Omental fat pad (tissue), 4 donors: ENCODE data around the gene CRISP2. TPM values are rescaled to one million over a fixed set of nuclear protein-coding genes. Genes with fewer than 3 reads are reported as not detected.

Experiments used
- ATAC-seq: fragments of 150-250 bp; one replicate; pipeline ENCODE4 v1.9.1; 2016; ENCODE audit warnings: mild to moderate bottlenecking, moderate library complexity; ENCODE audit not compliant: low FRiP score
- DNase-seq: peaks from one replicate; pipeline ENCODE4 v3.0.0-alpha.2; 2019; ENCODE audit warnings: low spot score
- total RNA-seq, 4 donors: library from RNA; depleted of rRNA; stranded (reverse); fragments of >200 nt; gene quantifications; one replicate each; pipeline ENCODE4 v1.1.0, GENCODE V29; 2016
- TF ChIP-seq, protein P1 (sequence below), 3 donors: fragments of 450-650 bp; IDR thresholded peaks; one replicate each; pipeline ENCODE4 v1.5.1; 2016 to 2017; ENCODE audit warnings: antibody characterized with exemption in 3 of 3, mild to moderate bottlenecking in 3 of 3, moderate library complexity in 2 of 3

The CRISP2 gene
- total RNA-seq, 4 donors from 2014 or later: not detected

DNA sequence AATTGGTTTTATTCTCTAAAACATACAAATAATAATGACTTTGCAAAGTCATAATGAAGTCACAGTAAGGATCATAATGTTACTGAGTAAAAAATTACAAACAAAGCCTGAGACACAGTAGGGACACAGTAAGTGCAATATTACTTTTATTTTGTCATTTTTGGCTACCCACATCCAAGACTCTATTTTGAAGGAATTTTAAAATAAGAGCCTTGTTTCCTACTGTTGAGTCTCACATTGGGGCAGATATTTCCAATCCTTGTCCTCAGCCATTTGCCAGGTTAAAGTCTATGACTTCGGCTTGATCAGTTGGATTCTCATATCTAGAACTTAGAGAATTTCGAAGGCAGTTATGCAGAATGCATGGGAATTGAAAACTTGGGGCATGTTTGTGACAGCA is 65.9 kb downstream of the CRISP2 start:
- no peak for ATAC-seq

DNA sequence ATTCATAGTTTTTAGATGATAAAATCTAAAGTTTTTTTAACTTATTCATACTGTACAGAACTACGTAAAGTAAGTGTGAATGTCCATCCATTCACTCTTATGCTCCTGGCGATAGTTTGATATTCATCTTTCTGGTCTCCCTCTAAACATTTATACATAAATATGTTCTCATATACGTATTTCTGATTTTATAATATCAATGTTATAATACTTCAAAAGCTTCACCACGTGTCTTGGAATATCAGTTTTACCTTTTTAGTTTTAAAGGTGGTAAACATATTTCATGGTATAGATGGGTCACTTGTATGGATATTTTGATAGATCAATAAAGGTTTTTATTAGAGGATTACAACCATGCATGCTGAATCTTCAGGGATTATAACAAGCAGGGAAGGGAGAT is 66.4 kb downstream of the CRISP2 start:
- ATAC-seq (no peak), DNase-seq (no peak)
- TF ChIP-seq, protein P1, sequence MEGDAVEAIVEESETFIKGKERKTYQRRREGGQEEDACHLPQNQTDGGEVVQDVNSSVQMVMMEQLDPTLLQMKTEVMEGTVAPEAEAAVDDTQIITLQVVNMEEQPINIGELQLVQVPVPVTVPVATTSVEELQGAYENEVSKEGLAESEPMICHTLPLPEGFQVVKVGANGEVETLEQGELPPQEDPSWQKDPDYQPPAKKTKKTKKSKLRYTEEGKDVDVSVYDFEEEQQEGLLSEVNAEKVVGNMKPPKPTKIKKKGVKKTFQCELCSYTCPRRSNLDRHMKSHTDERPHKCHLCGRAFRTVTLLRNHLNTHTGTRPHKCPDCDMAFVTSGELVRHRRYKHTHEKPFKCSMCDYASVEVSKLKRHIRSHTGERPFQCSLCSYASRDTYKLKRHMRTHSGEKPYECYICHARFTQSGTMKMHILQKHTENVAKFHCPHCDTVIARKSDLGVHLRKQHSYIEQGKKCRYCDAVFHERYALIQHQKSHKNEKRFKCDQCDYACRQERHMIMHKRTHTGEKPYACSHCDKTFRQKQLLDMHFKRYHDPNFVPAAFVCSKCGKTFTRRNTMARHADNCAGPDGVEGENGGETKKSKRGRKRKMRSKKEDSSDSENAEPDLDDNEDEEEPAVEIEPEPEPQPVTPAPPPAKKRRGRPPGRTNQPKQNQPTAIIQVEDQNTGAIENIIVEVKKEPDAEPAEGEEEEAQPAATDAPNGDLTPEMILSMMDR (IDR thresholded peaks at IDR 0.05): no peak

More for the DNA sequence above, 65.9 kb downstream of the CRISP2 start:
- TF ChIP-seq, protein P1 (IDR thresholded peaks at IDR 0.05): no peak
- no peak for DNase-seq

DNA sequence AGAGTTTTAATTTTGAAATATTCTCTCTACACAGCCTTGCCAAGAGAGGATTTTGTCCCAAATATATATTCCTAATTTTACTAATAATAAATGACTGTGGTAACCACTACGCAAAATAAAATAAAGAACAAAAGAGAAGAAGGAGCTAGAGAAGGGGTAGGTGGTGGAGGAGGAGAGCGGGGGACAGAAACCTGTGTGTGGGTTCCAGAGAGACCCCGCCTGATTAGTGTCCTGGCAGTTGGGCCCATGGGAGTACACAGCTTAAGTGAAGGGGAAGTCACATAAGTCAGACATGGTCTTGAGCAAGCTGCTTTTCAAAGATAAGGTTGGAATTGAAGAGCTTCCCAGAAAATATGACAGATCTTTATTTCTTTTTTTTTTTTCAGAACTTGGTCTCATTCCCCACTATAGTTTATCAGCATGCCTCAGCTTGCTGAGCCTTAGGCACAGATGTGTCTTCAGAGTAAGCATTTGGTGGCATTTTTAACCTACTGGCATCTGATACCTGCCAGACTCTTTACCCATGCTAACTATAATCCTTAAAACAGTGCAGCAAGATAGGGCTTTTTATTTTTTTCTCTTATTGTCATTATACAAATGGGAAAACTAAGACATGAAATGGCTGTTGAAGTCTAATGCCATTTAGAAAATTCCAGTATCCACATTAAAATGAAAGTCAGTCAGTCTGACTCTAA is 67.1 kb downstream of the CRISP2 start:
- TF ChIP-seq, protein P1 (IDR thresholded peaks at IDR 0.05): no peak
- DNase-seq: no peak
- no peak for ATAC-seq

DNA sequence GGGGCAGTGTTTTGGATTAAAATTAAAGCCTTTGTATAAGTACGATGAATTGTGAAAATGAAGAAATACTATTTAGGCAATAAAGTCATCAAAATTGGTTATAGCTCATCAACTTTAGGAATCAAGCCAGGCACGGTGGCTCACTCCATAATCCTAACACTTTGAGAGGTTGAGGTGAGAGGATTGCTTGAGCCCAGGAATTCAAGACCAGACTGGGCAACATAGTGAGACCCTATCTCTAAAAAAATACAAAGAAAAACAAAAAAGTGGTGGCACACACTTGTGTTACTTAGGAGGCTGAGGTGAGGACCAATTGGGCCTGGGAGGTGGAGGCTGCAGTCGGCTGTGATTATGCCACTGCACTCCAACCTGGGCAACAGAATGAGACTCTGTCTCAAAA is 68.2 kb downstream of the CRISP2 start:
- ATAC-seq: no peak
- DNase-seq: no peak
- TF ChIP-seq, protein P1 (IDR thresholded peaks at IDR 0.05): no peak

Other genes with a start within 250 kb of the CRISP2 start
- gene GLYATL3, start 213.6 kb downstream of the CRISP2 start, total RNA-seq: not detected
- 10 to 100 TPM in 1 of 4 donors, 1 to 10 TPM in 3; 2.8 to 25.2 (median 4.8) TPM for gene C6orf141, start 162.9 kb downstream of the CRISP2 start, total RNA-seq
- not detected for gene RHAG, start 76.7 kb downstream of the CRISP2 start, total RNA-seq
- not detected for gene CRISP3, start 30.8 kb upstream of the CRISP2 start, total RNA-seq
- gene PGK2, start 73.7 kb upstream of the CRISP2 start, total RNA-seq: not detected
- not detected for gene CRISP1, start 153.0 kb upstream of the CRISP2 start, total RNA-seq